Pancreas (tissue), 10 donors: ENCODE results near the gene ARFGAP1. TPM values are rescaled to one million over a fixed set of nuclear protein-coding genes. Genes with fewer than 3 reads are reported as not detected.

Source experiments
- ATAC-seq, 4 donors: fragments of 200-7000 bp; cut with Tn5 transposase; one replicate each; pipeline versions ENCODE4 v1.8.0 to v1.9.1; 2020; ENCODE audit warnings: mild to moderate bottlenecking in 4 of 4, moderate library complexity in 4 of 4
- DNase-seq, 6 donors: peaks; one replicate each; pipeline ENCODE4 v3.0.0-alpha.2; 2020
- FAIRE-seq: peaks from 2 replicates; lab custom pipeline; 2012; peaks lifted over from hg19 to GRCh38; lab: Jason Lieb, UNC
- H3K27ac ChIP-seq, 4 donors: fragments of 200-600 bp; sonication (generic); 1 replicate in 3 of 4; 2 replicates in 1 of 4; pipeline versions ENCODE4 v1.5.0 to v1.8.0; 2020
- H3K27me3 ChIP-seq, 4 donors: fragments of 200-600 bp; one replicate each; pipeline ENCODE4 v1.8.0; 2021
- H3K36me3 ChIP-seq, 3 donors: fragments of 200-600 bp; sonication (generic) in 1 of 3; one replicate each; pipeline versions ENCODE4 v1.5.0 to v1.8.0; 2020 to 2021
- H3K4me1 ChIP-seq, 3 donors: fragments of 200-600 bp; one replicate each; pipeline ENCODE4 v1.8.0; 2021
- H3K4me3 ChIP-seq, 4 donors: fragments of 200-600 bp; sonication (generic) in 2 of 4; one replicate each; pipeline versions ENCODE4 v1.5.0 to v1.8.0; 2020 to 2021
- H3K9me3 ChIP-seq, 4 donors: fragments of 200-600 bp; one replicate each; pipeline ENCODE4 v1.8.0; 2021
- CTCF ChIP-seq, 4 donors: fragments of 200-600 bp; sonication (generic) in 3 of 4; IDR thresholded peaks; one replicate each; pipeline versions ENCODE4 v1.5.0 to v1.8.0; 2021; ENCODE audit warnings: antibody characterized with exemption in 4 of 4
- WGBS, 2 donors: extraction: QIAGEN DNeasy Blood & Tissue Kit; methylation state at CpG; one replicate each; pipeline ENCODE4 v1.1.7; 2013; 5-methylcytosine and 5-hydroxymethylcytosine counted together
- intact Hi-C, 3 donors: fragments of 100-400 bp; cut with DNase I; formaldehyde crosslinking; loops; one replicate each; pipeline versions ENCODE4 v1.11.1 to v1.14.2; 2022
- polyA plus RNA-seq, 2 donors: library from polyadenylated mRNA; stranded (reverse); fragments of 200-250 nt; gene quantifications; one replicate each; pipeline ENCODE4 v1.2.3, GENCODE V29; 2013
- total RNA-seq, 6 donors: library from RNA; stranded (reverse); fragmentation: NEBNext Ultra II Directional in 4 of 6; extraction: Animal tissue kit (Norgen Biotek cat#: 25700) in 4 of 6; gene quantifications; one replicate each; pipeline versions ENCODE4 v1.2.1 to v1.2.4, GENCODE V29; 2021 to 2023
- donor health status: healthy with polysubstance abuse.
- donor health status: DM: no; HTN: no; CAD: no; lungs with moderate emphysema.
- donor health status: DM: no; HTN: no; CAD: no.
- donor health status: control.
- donor health status: control.
- donor health status: Bipolar disorder and iron deficiency.
- donor health status: DM: yes; HTN: yes; CAD: no.
- donor health status: DM: no; HTN: no; CAD: no.
- donor health status: DM: no; HTN: no; CAD: no.
- donor health status: DM: yes; HTN: yes; CAD: no.

The ARFGAP1 gene
- total and polyA plus RNA-seq, 8 donors: 34.0 to 251 (median 53.3) TPM

- FAIRE-seq: no peak
- H3K36me3 ChIP-seq: no peaks in the 10 kb centered on the region
- H3K27me3 ChIP-seq: peaks cover 0 to 17% (median 2%) of the 10 kb centered on the region in 4 donors
- no peak for ATAC-seq
- H3K4me3 ChIP-seq: no peak overlapping the region
- intact Hi-C loops: loop anchor here in 2 of 3 donors (2.0 to 5.0 kb wide), 2 partner anchors 75 kb away; no protein-coding TSS in a partner anchor
- no peak overlapping the region for H3K27ac ChIP-seq
- TF ChIP-seq CTCF (IDR thresholded peaks at IDR 0.05): no peak
- no peaks in the 10 kb centered on the region for H3K4me1 ChIP-seq
- peak in 2 of 6 donors; percentile 25 to 70 for DNase-seq
- 45 to 53% methylated on average over 23 of the region's 23 CpGs for WGBS, 2 donors
- H3K9me3 ChIP-seq: no peaks in the 10 kb centered on the region
Observed at GRCh38 chr20:63307538-63308217, 35.1 kb downstream of the ARFGAP1 start.

- Histone ChIP-seq H3K27ac (no peak overlapping the region), H3K4me3 (no peak overlapping the region), H3K4me1 (no peaks in the 10 kb centered on the region), H3K9me3 (no peaks in the 10 kb centered on the region), H3K36me3 (no peaks in the 10 kb centered on the region), H3K27me3 (peaks cover 0 to 17% (median 2%) of the 10 kb centered on the region in 4 donors)
- 45 to 55% methylated on average over 30 of the region's 30 CpGs for WGBS, 2 donors
- TF ChIP-seq CTCF (IDR thresholded peaks at IDR 0.05): no peak
- no peak for FAIRE-seq
- intact Hi-C loops: loop anchor here in 2 of 3 donors (2.0 to 5.0 kb wide), 2 partner anchors 74 kb away; no protein-coding TSS in a partner anchor
- peak in 2 of 6 donors; percentile 22 to 68 for DNase-seq
- no peak for ATAC-seq
Observed at GRCh38 chr20:63308218-63308911, 35.8 kb downstream of the ARFGAP1 start.

- 19 to 30% methylated on average over 32 to 35 of the region's 35 CpGs for WGBS, 2 donors
- Histone ChIP-seq H3K4me1 (no peaks in the 10 kb centered on the region), H3K36me3 (no peaks in the 10 kb centered on the region), H3K27ac (no peak overlapping the region), H3K27me3 (peaks cover 0 to 17% (median 2%) of the 10 kb centered on the region in 4 donors), H3K9me3 (no peaks in the 10 kb centered on the region), H3K4me3 (no peak overlapping the region)
- peak; percentile 69 to 87 (median 83) for TF ChIP-seq CTCF (IDR thresholded peaks at IDR 0.05)
- DNase-seq (peak in 4 of 6 donors; percentile 42 to 82 (median 70)), FAIRE-seq (no peak), ATAC-seq (peak; percentile 41 to 83 (median 72))
- intact Hi-C loops: loop anchor here in 2 of 3 donors (2.0 to 5.0 kb wide), 2 partner anchors 73 kb away; no protein-coding TSS in a partner anchor
Observed at GRCh38 chr20:63309261-63310071, 36.9 kb downstream of the ARFGAP1 start.

DNA sequence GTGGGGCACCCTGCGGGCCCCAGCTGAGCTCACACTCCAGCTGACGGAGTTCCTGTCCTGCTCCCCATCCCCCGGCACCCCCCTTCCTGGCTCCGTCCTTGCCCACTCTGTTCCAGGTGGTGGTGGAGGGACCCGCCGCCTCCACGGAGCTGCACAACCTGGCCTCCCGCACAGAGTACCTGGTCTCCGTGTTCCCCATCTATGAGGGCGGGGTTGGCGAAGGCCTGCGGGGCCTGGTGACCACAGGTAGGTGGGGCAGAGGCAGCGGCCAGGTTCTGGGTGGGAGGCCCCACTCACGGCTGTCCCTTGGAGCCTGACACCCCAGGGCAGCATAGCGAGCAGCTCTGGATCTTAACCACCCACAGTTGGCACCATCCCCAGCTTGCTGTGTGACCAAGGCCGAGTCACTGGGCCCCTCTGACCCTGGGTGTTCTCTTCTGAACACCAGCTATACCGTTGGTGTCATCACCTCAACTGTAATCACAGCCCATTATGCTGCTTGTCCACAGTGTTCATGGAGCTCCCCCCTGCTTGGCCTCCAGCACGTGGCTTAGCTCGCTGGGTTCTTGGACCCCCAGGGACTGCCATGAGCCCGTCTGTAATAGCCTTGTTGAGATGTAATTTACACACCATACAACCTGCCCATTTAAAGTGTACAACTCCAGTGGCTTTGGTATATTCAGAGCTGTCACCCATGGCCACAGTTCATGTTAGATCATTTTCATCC, 37.8 kb downstream of the ARFGAP1 start:
- no peak for FAIRE-seq
- Histone ChIP-seq H3K9me3 (no peaks in the 10 kb centered on the region), H3K4me3 (no peak overlapping the region), H3K4me1 (no peaks in the 10 kb centered on the region), H3K27ac (no peak overlapping the region), H3K27me3 (peaks cover 0 to 17% (median 2%) of the 10 kb centered on the region in 4 donors), H3K36me3 (no peaks in the 10 kb centered on the region)
- peak in 2 of 6 donors; percentile 18 to 59 for DNase-seq
- whole genome bisulfite sequencing, 2 donors: 54 to 61% methylated on average over 18 to 20 of the region's 20 CpGs
- no peak for ATAC-seq
- no peak for TF ChIP-seq CTCF (IDR thresholded peaks at IDR 0.05)
- intact Hi-C loops: no loop called here
